ENCODE data around the gene CFAP410.

CFAP410 gene

DNA sequence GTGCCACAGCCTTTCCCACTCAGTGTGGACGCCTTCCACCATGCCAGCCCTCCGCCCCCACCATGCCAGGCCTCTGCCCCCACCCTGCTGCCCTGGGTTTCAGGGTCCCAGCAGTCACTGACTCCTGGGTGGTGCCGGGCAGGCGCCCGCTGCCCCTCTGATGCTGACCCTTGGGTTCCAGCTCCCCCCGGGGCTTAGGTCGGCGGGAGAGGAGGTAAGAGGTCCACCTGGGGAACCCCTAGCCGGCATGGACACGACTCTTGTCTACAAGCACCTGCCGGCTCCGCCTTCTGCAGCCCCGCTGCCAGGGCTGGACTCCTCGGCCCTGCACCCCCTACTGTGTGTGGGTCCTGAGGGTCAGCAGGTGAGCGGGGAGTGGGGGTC lies 46.4 kb downstream of the CFAP410 start:
- H3K4me3 Mint-ChIP-seq = no peak overlapping the region
- H3K27me3 Mint-ChIP-seq (ENCODE audit: low read depth) = peaks cover 29% of the 10 kb centered on the region
- no peak overlapping the region for H3K27ac Mint-ChIP-seq
- no peaks in the 10 kb centered on the region for H3K9me3 Mint-ChIP-seq
- TF ChIP-seq, protein P1, sequence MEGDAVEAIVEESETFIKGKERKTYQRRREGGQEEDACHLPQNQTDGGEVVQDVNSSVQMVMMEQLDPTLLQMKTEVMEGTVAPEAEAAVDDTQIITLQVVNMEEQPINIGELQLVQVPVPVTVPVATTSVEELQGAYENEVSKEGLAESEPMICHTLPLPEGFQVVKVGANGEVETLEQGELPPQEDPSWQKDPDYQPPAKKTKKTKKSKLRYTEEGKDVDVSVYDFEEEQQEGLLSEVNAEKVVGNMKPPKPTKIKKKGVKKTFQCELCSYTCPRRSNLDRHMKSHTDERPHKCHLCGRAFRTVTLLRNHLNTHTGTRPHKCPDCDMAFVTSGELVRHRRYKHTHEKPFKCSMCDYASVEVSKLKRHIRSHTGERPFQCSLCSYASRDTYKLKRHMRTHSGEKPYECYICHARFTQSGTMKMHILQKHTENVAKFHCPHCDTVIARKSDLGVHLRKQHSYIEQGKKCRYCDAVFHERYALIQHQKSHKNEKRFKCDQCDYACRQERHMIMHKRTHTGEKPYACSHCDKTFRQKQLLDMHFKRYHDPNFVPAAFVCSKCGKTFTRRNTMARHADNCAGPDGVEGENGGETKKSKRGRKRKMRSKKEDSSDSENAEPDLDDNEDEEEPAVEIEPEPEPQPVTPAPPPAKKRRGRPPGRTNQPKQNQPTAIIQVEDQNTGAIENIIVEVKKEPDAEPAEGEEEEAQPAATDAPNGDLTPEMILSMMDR (IDR thresholded peaks at IDR 0.05; ENCODE audit: unreplicated experiment in 3 of 3) = no peak
- H3K36me3 Mint-ChIP-seq (ENCODE audit: low read depth) = no peaks in the 10 kb centered on the region
- H3K4me1 Mint-ChIP-seq = no peaks in the 10 kb centered on the region

DNA sequence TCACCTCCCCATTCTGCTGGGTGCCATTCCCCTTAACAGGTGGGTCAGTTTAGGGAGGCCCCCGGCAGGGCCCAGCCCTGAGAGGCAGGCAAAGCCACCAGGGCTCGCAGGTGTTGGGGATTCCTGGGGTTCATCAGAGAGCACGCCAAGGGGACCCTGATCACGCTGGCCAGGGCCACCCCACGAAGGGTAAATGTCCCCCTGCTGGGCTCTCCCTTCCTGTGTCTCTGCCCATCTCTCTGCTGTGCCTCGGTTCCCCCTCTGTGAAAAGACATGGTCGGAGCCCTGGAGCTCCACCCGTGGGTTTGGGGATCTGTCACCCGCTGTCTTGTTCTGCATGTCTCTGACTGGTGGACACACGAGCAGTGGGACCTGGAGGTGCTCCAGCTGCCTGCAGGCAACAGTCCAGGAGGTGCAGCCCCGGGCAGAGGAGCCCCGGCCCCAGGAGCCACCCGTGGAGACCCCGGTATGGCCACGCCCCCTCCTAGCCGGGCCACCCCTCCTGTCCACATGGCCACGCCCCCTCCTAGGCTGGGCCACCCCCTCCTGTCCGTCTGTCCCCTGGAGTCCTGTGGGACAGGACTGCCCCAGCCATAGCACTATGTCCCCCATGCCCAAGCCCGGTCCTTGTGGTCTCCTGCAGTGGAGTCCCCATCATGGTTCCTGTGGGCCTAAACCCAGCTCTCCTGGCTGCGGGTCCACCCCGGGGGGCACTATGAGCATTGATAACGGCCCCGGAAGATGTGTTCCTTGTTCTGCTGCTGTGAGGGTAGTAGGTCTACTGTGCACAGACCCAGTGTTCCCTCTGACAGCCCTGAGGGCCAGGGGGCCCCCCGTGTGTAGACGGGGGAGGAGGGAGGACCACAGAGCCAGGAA lies 47.0 kb downstream of the CFAP410 start:
- TF ChIP-seq, protein P1 (IDR thresholded peaks at IDR 0.05; ENCODE audit: unreplicated experiment in 3 of 3) = no peak
- H3K4me1 Mint-ChIP-seq = no peaks in the 10 kb centered on the region
- H3K27ac Mint-ChIP-seq = no peak overlapping the region
- H3K4me3 Mint-ChIP-seq = no peak overlapping the region
- peaks cover 31% of the 10 kb centered on the region for H3K27me3 Mint-ChIP-seq (ENCODE audit: low read depth)
- no peaks in the 10 kb centered on the region for H3K9me3 Mint-ChIP-seq
- H3K36me3 Mint-ChIP-seq (ENCODE audit: low read depth) = no peaks in the 10 kb centered on the region

GRCh38 chr21:44291078-44291935 lies 47.9 kb downstream of the CFAP410 start:
- no peaks in the 10 kb centered on the region for H3K4me1 Mint-ChIP-seq
- TF ChIP-seq, protein P1 (IDR thresholded peaks at IDR 0.05; ENCODE audit: unreplicated experiment in 3 of 3) = no peak
- no peaks in the 10 kb centered on the region for H3K9me3 Mint-ChIP-seq
- no peak overlapping the region for H3K4me3 Mint-ChIP-seq
- peaks cover 31% of the 10 kb centered on the region for H3K27me3 Mint-ChIP-seq (ENCODE audit: low read depth)
- no peaks in the 10 kb centered on the region for H3K36me3 Mint-ChIP-seq (ENCODE audit: low read depth)
- no peak overlapping the region for H3K27ac Mint-ChIP-seq

- no peak overlapping the region for H3K4me3 Mint-ChIP-seq
- no peaks in the 10 kb centered on the region for H3K4me1 Mint-ChIP-seq
- no peaks in the 10 kb centered on the region for H3K9me3 Mint-ChIP-seq
- TF ChIP-seq, protein P1 (IDR thresholded peaks at IDR 0.05; ENCODE audit: unreplicated experiment in 3 of 3) = no peak
- no peaks in the 10 kb centered on the region for H3K36me3 Mint-ChIP-seq (ENCODE audit: low read depth)
- peaks cover 31% of the 10 kb centered on the region for H3K27me3 Mint-ChIP-seq (ENCODE audit: low read depth)
- H3K27ac Mint-ChIP-seq = no peak overlapping the region
These were observed 48.7 kb downstream of the CFAP410 start for GRCh38 chr21:44290327-44291077.

- H3K9me3 Mint-ChIP-seq = no peaks in the 10 kb centered on the region
- H3K27me3 Mint-ChIP-seq (ENCODE audit: low read depth) = peaks cover 32% of the 10 kb centered on the region
- no peak overlapping the region for H3K27ac Mint-ChIP-seq
- no peaks in the 10 kb centered on the region for H3K4me1 Mint-ChIP-seq
- no peak overlapping the region for H3K4me3 Mint-ChIP-seq
- TF ChIP-seq, protein P1 (IDR thresholded peaks at IDR 0.05; ENCODE audit: unreplicated experiment in 3 of 3) = no peak
- H3K36me3 Mint-ChIP-seq (ENCODE audit: low read depth) = no peaks in the 10 kb centered on the region
These were observed 49.7 kb downstream of the CFAP410 start for GRCh38 chr21:44289381-44290010.
